Spleen (tissue), 7 donors: ENCODE results near the gene RAE1.

ENCODE experiments used
- CTCF ChIP-seq, 11 experiments: fragments of 200-600 bp in 7 of 11; fragments of 450-650 bp in 4 of 11; sonication (generic) in 4 of 11; IDR thresholded peaks in 8 of 11; conservative IDR thresholded peaks in 3 of 11; 1 replicate in 7 of 11; 2 replicates in 4 of 11; pipeline versions ENCODE4 v1.4.0 to v1.8.0; 2016 to 2021; ENCODE audit warnings: antibody characterized with exemption in 11 of 11, inconsistent platforms in 4 of 11, mild to moderate bottlenecking in 1 of 11
- POLR2A ChIP-seq, 3 donors: fragments of 450-650 bp; IDR thresholded peaks; one replicate each; pipeline ENCODE4 v1.5.1; 2017; ENCODE audit warnings: antibody characterized with exemption in 3 of 3, mild to moderate bottlenecking in 1 of 3
- POLR2AphosphoS5 ChIP-seq, 3 donors: sonication (generic); formaldehyde crosslinking; IDR thresholded peaks; one replicate each; pipeline ENCODE4 v1.5.1; 2017; ENCODE audit warnings: antibody characterized with exemption in 3 of 3
- donor health status: DM: no; HTN: no; CAD: no; lungs with moderate emphysema.
- donor health status: DM: no; HTN: no; CAD: no.
- donor health status: DM: no; HTN: no; CAD: no.

- TF ChIP-seq CTCF (IDR thresholded peaks at IDR 0.05 in 8 of 11, conservative IDR thresholded peaks at IDR 0.05 in 3 of 11) (no peak), POLR2A (IDR thresholded peaks at IDR 0.05) (no peak), POLR2AphosphoS5 (IDR thresholded peaks at IDR 0.05) (no peak)
Measured at GRCh38 chr20:57317789-57318371, 33.2 kb upstream of the RAE1 start.
